Heart left ventricle (tissue), 13 donors: ENCODE measurements around the gene MYBL2.

Experiments used
- POLR2A ChIP-seq, 2 donors: fragments of 450-650 bp; IDR thresholded peaks; one replicate each; pipeline ENCODE4 v1.6.1; 2017; ENCODE audit warnings: antibody characterized with exemption in 2 of 2, mild to moderate bottlenecking in 2 of 2, moderate library complexity in 2 of 2
- TF ChIP-seq, protein P1 (sequence below), 12 donors: fragments of 200-600 bp; sonication (generic) in 4 of 12; IDR thresholded peaks; one replicate each; pipeline versions ENCODE4 v1.5.0 to v1.8.0; 2018 to 2022; ENCODE audit warnings: antibody characterized with exemption in 12 of 12, mild to moderate bottlenecking in 5 of 12
- donor health status: ischemic (EF 13 %, LVEDD 7.1; RV severe dilation, severe dysfunction).
- donor health status: DM: no; HTN: yes; CAD: no.
- donor health status: DM: no; HTN: no; CAD: no.
- donor health status: ischemic (EF 25% LVEDD 6.9; RV normal size, moderate dysfunction).
- donor health status: ischemic (EF 25% LVEDD 5.7; RV mildly dilated, moderate dysfunction).
- donor health status: ischemic (EF 35%, LVEDD 5.7; RV mildly dilated, moderate dysfunction).
- donor health status: nonischemic (EF 11% LVEDD 7.7; RV severe dilation, severe dysfunction).
- donor health status: DM: yes; HTN: yes; CAD: no.
- donor health status: PGD.
- donor health status: ischemic (EF 29% LVEDD 5.4; RV normal size, mild dysfunction).
- donor health status: nonischemic (EF 23%, LVEDD 6.1; RV moderate dilation, normal function).

DNA sequence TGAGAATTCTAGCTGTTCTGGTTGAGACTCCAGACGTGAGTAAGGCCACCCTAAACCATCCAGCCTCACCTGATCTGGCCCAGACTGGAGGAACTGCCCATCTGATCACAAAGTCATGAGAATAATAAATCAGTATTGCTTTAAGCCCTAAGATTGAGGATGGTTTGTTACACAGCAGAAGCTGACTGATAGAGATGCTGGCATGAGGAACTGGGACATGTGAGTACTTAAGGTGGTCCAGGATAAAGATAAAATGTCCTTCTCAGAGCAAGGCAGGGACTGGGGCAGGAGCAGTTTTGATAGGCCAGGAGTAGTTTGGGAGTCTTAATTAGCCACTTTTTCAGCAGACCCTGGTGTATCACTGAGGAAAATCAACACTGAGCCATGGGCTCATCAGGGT, 53.1 kb downstream of the MYBL2 start:
- TF ChIP-seq, protein P1, sequence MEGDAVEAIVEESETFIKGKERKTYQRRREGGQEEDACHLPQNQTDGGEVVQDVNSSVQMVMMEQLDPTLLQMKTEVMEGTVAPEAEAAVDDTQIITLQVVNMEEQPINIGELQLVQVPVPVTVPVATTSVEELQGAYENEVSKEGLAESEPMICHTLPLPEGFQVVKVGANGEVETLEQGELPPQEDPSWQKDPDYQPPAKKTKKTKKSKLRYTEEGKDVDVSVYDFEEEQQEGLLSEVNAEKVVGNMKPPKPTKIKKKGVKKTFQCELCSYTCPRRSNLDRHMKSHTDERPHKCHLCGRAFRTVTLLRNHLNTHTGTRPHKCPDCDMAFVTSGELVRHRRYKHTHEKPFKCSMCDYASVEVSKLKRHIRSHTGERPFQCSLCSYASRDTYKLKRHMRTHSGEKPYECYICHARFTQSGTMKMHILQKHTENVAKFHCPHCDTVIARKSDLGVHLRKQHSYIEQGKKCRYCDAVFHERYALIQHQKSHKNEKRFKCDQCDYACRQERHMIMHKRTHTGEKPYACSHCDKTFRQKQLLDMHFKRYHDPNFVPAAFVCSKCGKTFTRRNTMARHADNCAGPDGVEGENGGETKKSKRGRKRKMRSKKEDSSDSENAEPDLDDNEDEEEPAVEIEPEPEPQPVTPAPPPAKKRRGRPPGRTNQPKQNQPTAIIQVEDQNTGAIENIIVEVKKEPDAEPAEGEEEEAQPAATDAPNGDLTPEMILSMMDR (IDR thresholded peaks at IDR 0.05) = no peak
- no peak for TF ChIP-seq POLR2A (IDR thresholded peaks at IDR 0.05)
